ENCODE data around the gene MFSD8. TPM values are rescaled to one million over a fixed set of nuclear protein-coding genes. Genes with fewer than 3 reads are reported as not detected.

Gene MFSD8
- total RNA-seq, 4 donors from 2014 or later: 11.5 to 32.5 (median 18.3) TPM

DNA sequence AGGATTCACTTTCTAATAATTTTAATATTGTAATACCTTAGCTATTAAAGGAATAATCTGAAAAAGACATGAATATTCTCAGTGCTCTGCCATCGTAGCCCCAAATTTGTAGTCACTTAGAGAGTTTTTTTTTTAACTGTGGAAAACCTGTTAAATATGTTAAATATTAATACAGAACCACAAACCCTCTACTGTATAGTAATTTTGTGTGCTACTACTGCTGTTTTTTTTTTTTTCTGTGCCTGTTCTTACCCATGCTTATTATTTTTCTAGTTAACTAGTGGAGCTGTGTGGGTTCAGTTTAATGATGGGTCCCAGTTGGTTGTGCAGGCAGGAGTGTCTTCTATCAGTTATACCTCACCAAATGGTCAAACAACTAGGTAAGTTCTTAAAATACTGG is 68.4 kb downstream of the MFSD8 start:
- TF ChIP-seq, protein P1, sequence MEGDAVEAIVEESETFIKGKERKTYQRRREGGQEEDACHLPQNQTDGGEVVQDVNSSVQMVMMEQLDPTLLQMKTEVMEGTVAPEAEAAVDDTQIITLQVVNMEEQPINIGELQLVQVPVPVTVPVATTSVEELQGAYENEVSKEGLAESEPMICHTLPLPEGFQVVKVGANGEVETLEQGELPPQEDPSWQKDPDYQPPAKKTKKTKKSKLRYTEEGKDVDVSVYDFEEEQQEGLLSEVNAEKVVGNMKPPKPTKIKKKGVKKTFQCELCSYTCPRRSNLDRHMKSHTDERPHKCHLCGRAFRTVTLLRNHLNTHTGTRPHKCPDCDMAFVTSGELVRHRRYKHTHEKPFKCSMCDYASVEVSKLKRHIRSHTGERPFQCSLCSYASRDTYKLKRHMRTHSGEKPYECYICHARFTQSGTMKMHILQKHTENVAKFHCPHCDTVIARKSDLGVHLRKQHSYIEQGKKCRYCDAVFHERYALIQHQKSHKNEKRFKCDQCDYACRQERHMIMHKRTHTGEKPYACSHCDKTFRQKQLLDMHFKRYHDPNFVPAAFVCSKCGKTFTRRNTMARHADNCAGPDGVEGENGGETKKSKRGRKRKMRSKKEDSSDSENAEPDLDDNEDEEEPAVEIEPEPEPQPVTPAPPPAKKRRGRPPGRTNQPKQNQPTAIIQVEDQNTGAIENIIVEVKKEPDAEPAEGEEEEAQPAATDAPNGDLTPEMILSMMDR (IDR thresholded peaks at IDR 0.05): no peak
- DNase-seq (ENCODE audit: low spot score): no peak
- ATAC-seq (ENCODE audit: low FRiP score): no peak

DNA sequence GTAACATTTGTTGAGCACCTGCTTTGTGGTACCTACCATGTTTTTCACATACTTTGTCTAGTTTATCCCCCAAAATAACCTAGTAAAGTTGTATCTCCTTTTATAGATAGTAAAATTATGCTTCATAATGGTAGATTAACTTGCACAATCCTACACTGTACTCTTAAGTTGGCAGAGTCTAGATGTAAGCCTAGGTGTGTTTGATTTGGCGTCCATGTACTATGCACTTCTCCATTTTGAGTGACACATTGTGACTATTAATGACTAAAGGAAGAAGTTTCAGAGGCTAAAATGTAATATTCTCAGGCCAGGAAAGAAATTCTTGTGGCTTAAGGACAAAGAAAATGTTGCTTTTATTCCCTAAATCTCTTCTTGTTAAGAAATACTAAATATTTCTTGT is 68.9 kb downstream of the MFSD8 start:
- ATAC-seq (ENCODE audit: low FRiP score) (no peak), DNase-seq (ENCODE audit: low spot score) (no peak)
- TF ChIP-seq, protein P1 (IDR thresholded peaks at IDR 0.05): no peak

DNA sequence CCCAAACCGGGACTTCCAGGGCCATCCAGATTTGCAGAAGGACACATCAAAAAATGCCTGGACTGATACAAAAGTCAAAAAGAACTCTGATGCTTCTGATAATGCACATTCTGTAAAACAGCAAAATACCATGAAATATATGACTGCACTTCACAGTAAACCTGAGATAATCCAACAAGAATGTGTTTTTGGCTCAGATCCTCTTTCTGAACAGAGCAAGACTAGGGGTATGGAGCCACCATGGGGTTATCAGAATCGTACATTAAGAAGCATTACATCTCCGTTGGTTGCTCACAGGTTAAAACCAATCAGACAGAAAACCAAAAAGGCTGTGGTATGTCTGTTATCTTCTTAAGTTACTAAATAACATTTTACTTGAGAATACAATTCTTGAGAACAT is 75.1 kb downstream of the MFSD8 start:
- DNase-seq (ENCODE audit: low spot score): no peak
- TF ChIP-seq, protein P1 (IDR thresholded peaks at IDR 0.05): no peak
- no peak for ATAC-seq (ENCODE audit: low FRiP score)

DNA sequence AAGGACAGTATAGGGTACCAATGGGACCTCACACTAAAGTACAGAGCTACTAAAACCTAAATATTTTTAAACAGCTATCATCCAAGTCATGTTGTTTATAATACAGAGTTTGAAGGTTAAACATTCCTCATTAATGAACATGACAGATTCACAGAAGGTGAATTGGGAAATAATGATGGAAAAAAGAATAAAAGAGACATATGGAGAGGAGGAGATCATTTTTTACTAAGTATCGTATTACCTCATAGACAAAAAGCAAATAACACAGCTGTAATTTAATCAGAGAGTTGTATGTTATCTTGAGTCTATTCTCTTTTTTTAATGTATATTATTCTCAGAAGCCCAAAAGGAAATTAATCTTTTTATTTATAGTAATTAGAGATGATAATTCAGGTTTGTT is 76.4 kb downstream of the MFSD8 start:
- ATAC-seq (ENCODE audit: low FRiP score) (no peak), DNase-seq (ENCODE audit: low spot score) (no peak)
- TF ChIP-seq, protein P1 (IDR thresholded peaks at IDR 0.05): no peak

DNA sequence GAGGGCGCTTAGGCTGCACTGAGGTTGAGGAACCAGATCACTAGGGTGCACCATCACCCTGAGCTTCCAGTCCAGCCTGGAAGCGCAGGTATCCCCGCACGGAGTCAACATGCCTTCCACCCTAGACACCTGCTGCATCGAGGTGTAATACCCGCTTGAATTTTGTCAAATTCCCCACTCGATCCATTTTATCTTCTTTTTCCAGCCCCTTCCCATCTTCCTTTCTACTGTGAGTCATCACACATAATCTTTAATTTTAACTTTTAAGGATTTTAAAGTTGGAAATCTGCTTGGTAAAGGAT is 83.5 kb downstream of the MFSD8 start:
- TF ChIP-seq, protein P1 (IDR thresholded peaks at IDR 0.05): no peak
- ATAC-seq (ENCODE audit: low FRiP score) (peak; percentile 59), DNase-seq (ENCODE audit: low spot score) (no peak)

DNA sequence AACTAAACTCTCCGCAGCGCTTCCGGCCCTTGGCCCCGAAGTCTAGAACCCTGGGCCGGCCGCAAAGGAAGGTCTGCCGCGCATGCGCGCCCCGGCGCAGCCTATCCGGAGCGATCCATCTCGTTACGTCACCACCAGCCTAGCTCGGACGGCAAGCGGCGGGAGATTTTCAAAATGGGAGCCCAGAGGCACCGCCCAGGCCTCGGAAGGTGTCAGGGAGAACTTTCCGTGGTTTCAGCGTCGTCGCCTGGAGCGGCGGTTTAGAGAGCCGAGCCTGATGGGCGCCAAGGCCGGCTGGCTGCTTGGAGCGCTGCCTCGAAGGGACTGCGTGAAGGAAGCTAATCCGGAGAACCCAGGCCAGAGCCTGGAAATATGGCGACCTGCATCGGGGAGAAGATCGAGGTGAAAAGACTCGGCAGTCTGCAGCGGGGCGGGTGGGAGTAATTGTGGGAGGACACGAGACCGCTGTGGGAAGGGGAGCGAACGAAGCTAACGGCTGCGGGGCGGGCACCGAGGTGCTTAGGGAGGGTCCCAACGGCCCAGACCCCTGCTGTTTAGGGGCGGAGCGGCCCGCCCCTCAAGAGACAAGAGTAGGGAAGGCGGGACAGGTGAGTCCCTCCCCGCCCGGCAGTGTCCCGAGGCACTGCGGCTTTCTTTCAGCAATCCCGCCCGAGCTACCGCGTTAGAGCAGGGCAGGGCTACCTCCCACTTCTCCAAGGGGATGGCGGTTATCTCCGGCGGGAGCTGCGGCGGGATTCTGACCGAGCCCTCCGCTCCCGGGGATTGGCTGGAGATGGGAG is 84.0 kb downstream of the MFSD8 start, which contains the start of gene PLK4:
PLK4 (plus strand) TSS at position 131 of the 800 bp plus-strand sequence; CDS start at position 373, 242 bp downstream.
- DNase-seq (ENCODE audit: low spot score): peak; percentile 70
- ATAC-seq (ENCODE audit: low FRiP score): peak; percentile 98
- TF ChIP-seq, protein P1 (IDR thresholded peaks at IDR 0.05): no peak

DNA sequence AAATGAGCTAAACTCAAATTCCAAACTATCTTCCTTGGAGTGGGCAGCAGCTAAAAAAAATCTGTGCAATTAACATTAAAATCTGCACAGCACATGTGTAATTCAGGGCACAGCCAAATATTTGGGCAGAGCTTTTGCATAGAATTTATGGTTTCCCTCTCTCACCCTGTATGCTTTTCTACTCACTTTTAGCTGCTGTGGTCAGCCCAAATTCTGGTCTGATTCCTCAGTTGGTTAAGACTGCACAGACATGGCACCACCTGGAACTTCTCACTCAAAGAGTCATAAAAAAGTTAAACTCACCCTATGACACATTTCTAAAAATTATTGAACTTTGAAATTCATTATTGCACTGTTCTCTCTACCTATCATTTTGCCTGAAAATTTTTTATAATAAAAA is 89.2 kb downstream of the MFSD8 start:
- no peak for ATAC-seq (ENCODE audit: low FRiP score)
- TF ChIP-seq, protein P1 (IDR thresholded peaks at IDR 0.05): no peak

More for the DNA sequence above, 89.2 kb downstream of the MFSD8 start:
- no peak for DNase-seq (ENCODE audit: low spot score)
